Neural progenitor cell (in vitro differentiated cells): ENCODE results near the gene CREB3L2. TPM values are rescaled to one million over a fixed set of nuclear protein-coding genes. Genes with fewer than 3 reads are reported as not detected.

Experiments
- DNase-seq: peaks from one replicate; pipeline ENCODE4 v3.0.0-alpha.2; 2016; ENCODE audit warnings: low spot score
- H2AFZ ChIP-seq: fragments of 200-600 bp; sonication (generic); replicated peaks from 2 replicates; pipeline ENCODE4 v1.6.1; 2016; ENCODE audit warnings: antibody characterized with exemption
- H3F3A ChIP-seq: fragments of 200-600 bp; sonication (generic); 2 replicates; pipeline ENCODE4 v1.6.1; 2016; ENCODE audit warnings: antibody characterized with exemption, low read depth
- H3K27ac ChIP-seq: fragments of 200-600 bp; sonication (generic); 2 replicates; pipeline ENCODE4 v1.5.1; 2016; ENCODE audit warnings: mild to moderate bottlenecking
- H3K27me3 ChIP-seq: fragments of 200-600 bp; sonication (generic); 2 replicates; pipeline ENCODE4 v1.6.1; 2016; ENCODE audit warnings: mild to moderate bottlenecking, moderate library complexity
- H3K36me3 ChIP-seq: fragments of 200-600 bp; sonication (generic); 2 replicates; pipeline ENCODE4 v1.5.1; 2016
- H3K4me1 ChIP-seq: fragments of 200-600 bp; sonication (generic); 2 replicates; pipeline ENCODE4 v1.6.1; 2016; ENCODE audit warnings: mixed run types
- H3K4me2 ChIP-seq: fragments of 200-600 bp; sonication (generic); 2 replicates; pipeline ENCODE4 v1.6.1; 2016
- H3K4me3 ChIP-seq: fragments of 200-600 bp; sonication (generic); 2 replicates; pipeline ENCODE4 v1.5.1; 2016
- H3K79me2 ChIP-seq: fragments of 200-600 bp; sonication (generic); 2 replicates; pipeline ENCODE4 v1.6.1; 2016; ENCODE audit warnings: low read depth
- H3K9ac ChIP-seq: fragments of 200-600 bp; sonication (generic); 2 replicates; pipeline ENCODE4 v1.6.1; 2016
- H3K9me3 ChIP-seq: fragments of 200-600 bp; sonication (generic); 2 replicates; pipeline ENCODE4 v1.5.1; 2016; ENCODE audit warnings: low read depth
- H4K20me1 ChIP-seq: fragments of 200-600 bp; sonication (generic); 2 replicates; pipeline ENCODE4 v1.6.1; 2016; ENCODE audit warnings: low read depth
- H3K27ac Mint-ChIP-seq: 3 replicates; pipeline ENCODE4 v1.8.0; 2021; ENCODE audit warnings: mixed read lengths
- H3K27me3 Mint-ChIP-seq: 2 replicates; pipeline ENCODE4 v1.8.0; 2022; ENCODE audit warnings: low read depth, mild to moderate bottlenecking, inconsistent platforms, moderate library complexity, mixed read lengths; ENCODE audit not compliant: insufficient read depth
- H3K36me3 Mint-ChIP-seq: 3 replicates; pipeline ENCODE4 v1.8.0; 2021; ENCODE audit warnings: mixed read lengths
- H3K4me1 Mint-ChIP-seq: 3 replicates; pipeline ENCODE4 v1.8.0; 2021; ENCODE audit warnings: mixed read lengths
- H3K4me3 Mint-ChIP-seq: 3 replicates; pipeline ENCODE4 v1.8.0; 2021; ENCODE audit warnings: mild to moderate bottlenecking, moderate library complexity, mixed read lengths
- H3K9me3 Mint-ChIP-seq: 3 replicates; pipeline ENCODE4 v1.8.0; 2020; ENCODE audit warnings: mixed read lengths
- CTCF ChIP-seq: fragments of 200-600 bp; sonication (generic); IDR thresholded peaks from 2 replicates; pipeline ENCODE4 v1.5.1; 2017; ENCODE audit warnings: antibody characterized with exemption, mild to moderate bottlenecking
- EZH2 ChIP-seq: fragments of 200-600 bp; sonication (generic); IDR thresholded peaks from 2 replicates; pipeline ENCODE4 v1.6.1; 2017; ENCODE audit warnings: antibody characterized with exemption, mild to moderate bottlenecking, moderate library complexity
- EZH2phosphoT487 ChIP-seq: fragments of 200-600 bp; sonication (generic); IDR thresholded peaks from 2 replicates; pipeline ENCODE4 v1.6.1; 2017; ENCODE audit warnings: antibody characterized with exemption
- total RNA-seq: library from RNA; depleted of rRNA; stranded (reverse); fragments of >200 nt; gene quantifications from 2 replicates; pipeline ENCODE4 v1.2.3, GENCODE V29; 2015; ENCODE audit warnings: low replicate concordance

The CREB3L2 gene
- total RNA-seq, 1 donor from 2014 or later, result 9.9 TPM

DNA sequence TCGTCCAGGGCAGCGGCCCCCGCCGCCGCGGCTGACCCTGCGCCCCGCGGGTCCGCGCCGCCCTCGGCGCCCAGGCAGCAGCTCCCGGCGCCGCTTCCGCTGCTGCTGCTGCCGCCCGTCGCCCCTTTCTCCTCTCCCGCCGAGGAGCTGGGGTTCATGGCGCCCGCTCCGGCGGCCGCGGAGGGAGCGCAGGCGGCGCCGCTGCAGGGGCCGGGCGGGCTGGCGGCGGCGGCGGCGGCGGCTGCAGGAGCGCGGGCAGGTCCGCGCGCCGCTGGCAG lies 155.4 kb downstream of the CREB3L2 start:
- Histone ChIP-seq H3K79me2 (no peaks in the 10 kb centered on the region), H3K9me3 (no peaks in the 10 kb centered on the region), H3K4me1 (peaks cover 4% of the 10 kb centered on the region), H2AFZ (no peak overlapping the region), H3K27me3 (peaks cover 60% of the 10 kb centered on the region), H3K9ac (no peak overlapping the region), H4K20me1 (no peaks in the 10 kb centered on the region), H3K27ac (no peak overlapping the region), H3K4me2 (peak overlapping the region; percentile 81), H3K36me3 (no peaks in the 10 kb centered on the region), H3F3A (peaks cover 10% of the 10 kb centered on the region), H3K4me3 (peak overlapping the region; percentile 44)
- DNase-seq, result no peak
- TF ChIP-seq CTCF (no peak), EZH2phosphoT487 (no peak), EZH2 (no peak)
- Mint-ChIP-seq H3K9me3 (no peaks in the 10 kb centered on the region), H3K27me3 (peaks cover 34% of the 10 kb centered on the region), H3K27ac (no peak overlapping the region), H3K36me3 (no peaks in the 10 kb centered on the region), H3K4me1 (peaks cover 18% of the 10 kb centered on the region), H3K4me3 (no peak overlapping the region)

DNA sequence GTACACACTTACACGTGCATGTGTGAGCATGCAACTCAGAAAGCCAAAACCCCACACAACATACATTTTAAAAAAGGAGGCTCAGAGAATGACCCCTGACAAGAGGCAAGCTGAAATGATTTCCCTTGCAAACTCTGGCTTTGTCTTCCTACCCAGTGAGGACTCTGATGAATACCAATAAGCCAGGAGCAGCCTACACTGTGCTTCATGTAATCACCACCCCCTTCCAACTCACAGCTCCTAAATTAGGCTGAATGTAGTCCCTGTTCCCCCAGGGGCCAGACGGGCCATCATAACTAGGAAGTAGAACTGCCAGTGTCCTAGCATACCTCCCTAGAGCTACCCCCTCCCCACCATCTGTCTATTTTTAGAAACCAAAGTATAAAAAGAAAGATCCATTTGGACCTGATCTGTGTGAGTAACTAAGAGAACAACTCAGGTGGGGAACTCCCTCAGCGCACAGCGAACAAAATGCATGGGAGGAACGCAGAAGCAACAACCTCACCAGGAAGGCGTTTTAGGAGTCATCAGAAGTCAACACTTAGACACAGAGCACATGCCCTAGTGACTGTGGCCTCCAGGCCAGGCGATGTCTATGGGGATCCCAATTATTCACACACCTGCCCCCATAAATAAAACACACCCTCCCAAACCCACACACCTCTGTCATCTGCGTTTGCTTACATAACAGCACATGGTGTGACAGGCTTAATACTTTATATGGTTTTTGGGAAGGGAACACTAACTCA lies 157.0 kb downstream of the CREB3L2 start:
- Mint-ChIP-seq H3K4me1 (peaks cover 22% of the 10 kb centered on the region), H3K9me3 (no peaks in the 10 kb centered on the region), H3K27ac (no peak overlapping the region), H3K27me3 (peaks cover 34% of the 10 kb centered on the region), H3K36me3 (no peaks in the 10 kb centered on the region), H3K4me3 (peak overlapping the region; percentile 47)
- DNase-seq, result no peak
- Histone ChIP-seq H3K4me3 (no peak overlapping the region), H2AFZ (no peak overlapping the region), H3K9ac (no peak overlapping the region), H3F3A (peaks cover 26% of the 10 kb centered on the region), H3K36me3 (no peaks in the 10 kb centered on the region), H4K20me1 (no peaks in the 10 kb centered on the region), H3K79me2 (no peaks in the 10 kb centered on the region), H3K4me2 (no peak overlapping the region), H3K27ac (no peak overlapping the region), H3K4me1 (peaks cover 20% of the 10 kb centered on the region), H3K9me3 (no peaks in the 10 kb centered on the region), H3K27me3 (peaks cover 57% of the 10 kb centered on the region)
- no peak for TF ChIP-seq CTCF
- TF ChIP-seq EZH2, result no peak
- no peak for TF ChIP-seq EZH2phosphoT487

DNA sequence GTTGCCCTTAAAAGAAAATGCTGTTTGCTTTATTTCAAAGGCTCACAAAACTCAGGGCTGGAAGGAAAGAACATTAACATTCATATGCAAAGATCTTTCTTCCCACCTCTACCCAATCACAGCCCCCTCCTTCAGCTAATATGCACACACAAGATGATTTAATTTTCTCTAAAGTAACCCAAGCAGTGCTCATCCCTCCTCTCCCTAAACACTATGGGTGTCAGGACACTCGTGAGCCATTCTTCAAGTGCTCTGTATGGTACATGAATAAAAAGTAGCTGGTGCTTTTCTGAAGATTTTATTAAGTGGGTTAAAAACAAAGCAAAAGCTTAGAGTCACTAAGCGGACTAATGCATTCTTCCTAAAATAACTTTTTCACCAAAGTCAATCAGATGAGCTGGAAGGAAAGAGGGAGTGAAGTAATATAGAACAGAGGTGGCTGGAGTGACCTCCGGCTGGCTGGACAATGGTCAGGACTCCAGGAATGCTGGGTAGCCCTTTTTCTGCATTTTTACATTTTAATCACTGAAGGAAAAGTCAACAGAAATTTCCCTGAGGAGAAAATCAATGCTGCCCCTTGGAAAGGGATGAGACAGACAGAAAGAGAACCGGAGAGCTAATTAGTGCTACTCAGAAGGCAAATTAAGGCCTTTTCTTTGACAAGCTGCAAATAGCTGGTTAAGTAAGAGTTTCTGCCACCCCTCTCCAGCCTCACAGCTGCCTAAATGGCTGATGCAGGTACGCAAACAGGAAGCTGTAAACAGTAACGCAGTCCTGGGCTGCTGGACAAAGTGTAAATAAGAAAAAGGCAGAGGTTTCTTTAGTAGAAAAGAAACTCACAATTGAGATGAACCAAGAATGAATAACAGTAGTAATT lies 161.7 kb downstream of the CREB3L2 start:
- Histone ChIP-seq H3K27ac (peak overlapping the region; percentile 79), H3K36me3 (no peaks in the 10 kb centered on the region), H3K4me3 (peak overlapping the region; percentile 5), H3K27me3 (peaks cover 12% of the 10 kb centered on the region), H3K9me3 (no peaks in the 10 kb centered on the region), H3K79me2 (no peaks in the 10 kb centered on the region), H3K4me1 (peaks cover 35% of the 10 kb centered on the region), H3K9ac (no peak overlapping the region), H4K20me1 (no peaks in the 10 kb centered on the region), H2AFZ (peak overlapping the region; percentile 36), H3K4me2 (peak overlapping the region; percentile 73), H3F3A (peaks cover 34% of the 10 kb centered on the region)
- Mint-ChIP-seq H3K27me3 (peaks cover 12% of the 10 kb centered on the region), H3K4me3 (no peak overlapping the region), H3K4me1 (peaks cover 27% of the 10 kb centered on the region), H3K9me3 (no peaks in the 10 kb centered on the region), H3K36me3 (no peaks in the 10 kb centered on the region), H3K27ac (peak overlapping the region; percentile 55)
- peak; percentile 67 for DNase-seq
- TF ChIP-seq CTCF (no peak), EZH2 (no peak), EZH2phosphoT487 (no peak)
